DND-41 (cell line): ENCODE measurements around the gene VWA1.

Experiments
- ATAC-seq: fragments of 200-7000 bp; cut with Tn5 transposase; 3 replicates; pipeline ENCODE4 v1.9.1; 2021; ENCODE audit warnings: low read depth; ENCODE audit not compliant: insufficient read depth
- DNase-seq: peaks from one replicate; pipeline ENCODE4 v3.0.0-alpha.2; 2020
- H2AFZ ChIP-seq: 2 replicates; pipeline ENCODE4 v1.6.0; 2012; ENCODE audit warnings: low read depth, low read length
- H3K27ac ChIP-seq: 2 replicates; pipeline ENCODE4 v1.5.1; 2012; ENCODE audit warnings: low read length, inconsistent platforms
- H3K27me3 ChIP-seq: fragments of 200-600 bp; sonication (generic); 2 replicates; pipeline ENCODE4 v1.6.0; 2012; ENCODE audit warnings: low read length, mild to moderate bottlenecking, inconsistent platforms; ENCODE audit not compliant: insufficient read depth, poor library complexity
- H3K36me3 ChIP-seq: 2 replicates; pipeline ENCODE4 v1.5.1; 2012; ENCODE audit warnings: low read length, inconsistent platforms; ENCODE audit not compliant: insufficient read depth
- H3K4me1 ChIP-seq: 2 replicates; pipeline ENCODE4 v1.5.1; 2012; ENCODE audit warnings: mild to moderate bottlenecking, low read length; ENCODE audit not compliant: insufficient read depth
- H3K4me2 ChIP-seq: 2 replicates; pipeline ENCODE4 v1.6.0; 2012; ENCODE audit warnings: mild to moderate bottlenecking, moderate library complexity, low read length, inconsistent platforms; ENCODE audit not compliant: insufficient read depth
- H3K4me3 ChIP-seq, 2 experiments: fragments of 200-600 bp in 1 of 2; shearing (Covaris generic) in 1 of 2; 2 replicates each; pipeline ENCODE4 v1.5.1; 2012 to 2016; ENCODE audit warnings: inconsistent platforms in 2 of 2, low read length in 2 of 2, mild to moderate bottlenecking in 2 of 2, low read depth in 1 of 2, moderate library complexity in 1 of 2
- H3K79me2 ChIP-seq: 2 replicates; pipeline ENCODE4 v1.6.0; 2012; ENCODE audit warnings: low read length, inconsistent platforms; ENCODE audit not compliant: insufficient read depth
- H3K9ac ChIP-seq: 2 replicates; pipeline ENCODE4 v1.6.0; 2012; ENCODE audit warnings: low read depth, mild to moderate bottlenecking, inconsistent platforms, low read length, moderate library complexity
- H3K9me3 ChIP-seq: 2 replicates; pipeline ENCODE4 v1.5.1; 2012; ENCODE audit warnings: low read length, moderate library complexity, mild to moderate bottlenecking, inconsistent platforms; ENCODE audit not compliant: insufficient read depth, severe bottlenecking
- H4K20me1 ChIP-seq: 2 replicates; pipeline ENCODE4 v1.6.0; 2012; ENCODE audit warnings: low read length; ENCODE audit not compliant: insufficient read depth
- CTCF ChIP-seq: IDR thresholded peaks from 2 replicates; pipeline ENCODE4 v1.5.1; 2012; ENCODE audit warnings: borderline replicate concordance, low read length, moderate library complexity, mild to moderate bottlenecking; ENCODE audit not compliant: poor library complexity, severe bottlenecking; ENCODE audit errors: extremely low read depth
- EZH2 ChIP-seq: IDR thresholded peaks from 3 replicates; pipeline ENCODE4 v1.6.1; 2012; ENCODE audit warnings: borderline replicate concordance, low read depth, mild to moderate bottlenecking, moderate library complexity, low read length, inconsistent platforms; ENCODE audit not compliant: severe bottlenecking

VWA1 gene

DNA sequence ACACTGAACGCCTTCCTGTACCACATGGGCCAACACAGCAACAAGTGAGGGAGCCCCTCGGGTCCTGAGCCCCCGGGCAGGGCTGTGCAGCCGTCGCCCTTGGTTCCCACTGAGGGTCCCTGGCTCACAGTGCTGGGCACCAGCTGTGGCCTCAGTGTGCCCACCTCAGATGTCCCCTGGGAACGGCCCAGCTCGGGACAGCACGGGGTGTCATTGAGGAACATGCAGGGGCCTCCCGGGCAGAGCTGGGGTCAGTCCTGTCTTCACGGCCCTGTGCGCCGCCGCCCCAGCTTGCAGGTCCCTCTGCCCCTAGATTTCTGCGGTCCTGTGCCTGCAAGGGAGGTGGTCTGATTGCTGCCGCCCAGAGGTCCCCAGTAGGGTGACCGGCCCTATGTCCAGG is 53.7 kb downstream of the VWA1 start:
- no peak overlapping the region for H3K4me2 ChIP-seq
- no peak overlapping the region for H3K9ac ChIP-seq
- no peak for TF ChIP-seq CTCF
- no peak for TF ChIP-seq EZH2
- H4K20me1 ChIP-seq: no peaks in the 10 kb centered on the region
- H3K79me2 ChIP-seq: no peaks in the 10 kb centered on the region
- peaks cover 70% of the 10 kb centered on the region for H3K36me3 ChIP-seq
- ATAC-seq (no peak), DNase-seq (no peak)
- H3K27ac ChIP-seq: no peak overlapping the region
- H3K27me3 ChIP-seq: no peaks in the 10 kb centered on the region
- H3K4me3 ChIP-seq: no peak overlapping the region
- no peak overlapping the region for H2AFZ ChIP-seq
- no peaks in the 10 kb centered on the region for H3K9me3 ChIP-seq
- no peaks in the 10 kb centered on the region for H3K4me1 ChIP-seq

- TF ChIP-seq EZH2: no peak
- TF ChIP-seq CTCF: no peak
- no peaks in the 10 kb centered on the region for H3K9me3 ChIP-seq
Measured at GRCh38 chr1:1489861-1490260, 54.4 kb downstream of the VWA1 start.

GRCh38 chr1:1490633-1491230 is 55.2 kb downstream of the VWA1 start:
- no peaks in the 10 kb centered on the region for H4K20me1 ChIP-seq
- ATAC-seq (no peak), DNase-seq (no peak)
- H3K4me2 ChIP-seq: no peak overlapping the region
- H3K27ac ChIP-seq: no peak overlapping the region
- H3K4me1 ChIP-seq: no peaks in the 10 kb centered on the region
- H3K79me2 ChIP-seq: no peaks in the 10 kb centered on the region
- no peaks in the 10 kb centered on the region for H3K27me3 ChIP-seq
- no peak overlapping the region for H3K4me3 ChIP-seq
- TF ChIP-seq CTCF: no peak
- no peak for TF ChIP-seq EZH2
- H2AFZ ChIP-seq: no peak overlapping the region
- H3K9me3 ChIP-seq: no peaks in the 10 kb centered on the region
- H3K36me3 ChIP-seq: peaks cover 72% of the 10 kb centered on the region
- H3K9ac ChIP-seq: no peak overlapping the region

More at GRCh38 chr1:1489861-1490260, 54.4 kb downstream of the VWA1 start:
- Histone ChIP-seq H3K36me3 (peaks cover 70% of the 10 kb centered on the region), H3K9ac (no peak overlapping the region), H4K20me1 (no peaks in the 10 kb centered on the region), H3K4me3 (no peak overlapping the region), H3K79me2 (no peaks in the 10 kb centered on the region), H3K4me2 (no peak overlapping the region), H3K27ac (no peak overlapping the region), H3K4me1 (no peaks in the 10 kb centered on the region), H3K27me3 (no peaks in the 10 kb centered on the region), H2AFZ (no peak overlapping the region)
- DNase-seq: no peak
- no peak for ATAC-seq

- Histone ChIP-seq H3K4me3 (no peak overlapping the region), H4K20me1 (no peaks in the 10 kb centered on the region), H3K4me1 (no peaks in the 10 kb centered on the region), H3K36me3 (peaks cover 72% of the 10 kb centered on the region), H3K27me3 (no peaks in the 10 kb centered on the region), H3K9ac (no peak overlapping the region), H3K9me3 (no peaks in the 10 kb centered on the region), H3K27ac (no peak overlapping the region), H3K4me2 (no peak overlapping the region), H3K79me2 (no peaks in the 10 kb centered on the region), H2AFZ (no peak overlapping the region)
- no peak for ATAC-seq
- TF ChIP-seq CTCF (no peak), EZH2 (no peak)
- no peak for DNase-seq
Measured at GRCh38 chr1:1491601-1492000, 56.1 kb downstream of the VWA1 start.
